Retinal pigment epithelial cell (primary cell): ENCODE data around the gene SEBOX.
"Not testable (repeated sequence)": the region's sequence is repeated elsewhere in the genome, so short reads cannot be mapped to it uniquely, and the experiment has no call there.

Experiments used
- DNase-seq: peaks from one replicate; pipeline ENCODE4 v3.0.0-alpha.2; 2010; ENCODE audit warnings: low read depth
- H3K4me3 ChIP-seq: 2 replicates; pipeline ENCODE4 v1.5.1; 2011; ENCODE audit warnings: mild to moderate bottlenecking, low read length, control low read depth, moderate library complexity
- TF ChIP-seq, protein P1 (sequence below): conservative IDR thresholded peaks from 2 replicates; pipeline ENCODE4 v1.5.1; 2011; ENCODE audit warnings: low read depth, low read length, control low read depth, inconsistent platforms

Gene SEBOX

DNA sequence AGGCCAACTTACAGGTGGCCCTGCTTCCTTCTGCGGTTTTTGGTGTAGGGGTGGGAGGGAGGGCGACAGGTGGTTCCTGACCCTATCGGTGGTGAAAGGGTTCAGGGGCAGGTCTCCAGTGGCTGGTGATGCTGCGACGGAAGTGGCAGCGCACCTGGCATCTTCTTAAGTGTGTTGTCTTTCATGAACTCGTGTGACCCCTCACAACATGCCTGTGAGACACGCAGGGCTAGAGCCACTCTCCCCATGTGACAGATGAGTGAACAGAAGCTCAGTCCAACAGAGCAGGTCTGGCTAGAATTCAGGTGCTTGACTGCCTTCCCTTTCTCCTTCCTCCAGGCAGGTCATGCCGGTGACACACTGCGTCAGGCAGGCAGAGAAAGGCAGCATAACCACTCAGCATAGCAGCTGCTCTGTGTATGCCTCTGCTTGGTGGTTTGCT is 21.5 kb downstream of the SEBOX start:
- no peak for DNase-seq
- no peak overlapping the region for H3K4me3 ChIP-seq
- TF ChIP-seq, protein P1, sequence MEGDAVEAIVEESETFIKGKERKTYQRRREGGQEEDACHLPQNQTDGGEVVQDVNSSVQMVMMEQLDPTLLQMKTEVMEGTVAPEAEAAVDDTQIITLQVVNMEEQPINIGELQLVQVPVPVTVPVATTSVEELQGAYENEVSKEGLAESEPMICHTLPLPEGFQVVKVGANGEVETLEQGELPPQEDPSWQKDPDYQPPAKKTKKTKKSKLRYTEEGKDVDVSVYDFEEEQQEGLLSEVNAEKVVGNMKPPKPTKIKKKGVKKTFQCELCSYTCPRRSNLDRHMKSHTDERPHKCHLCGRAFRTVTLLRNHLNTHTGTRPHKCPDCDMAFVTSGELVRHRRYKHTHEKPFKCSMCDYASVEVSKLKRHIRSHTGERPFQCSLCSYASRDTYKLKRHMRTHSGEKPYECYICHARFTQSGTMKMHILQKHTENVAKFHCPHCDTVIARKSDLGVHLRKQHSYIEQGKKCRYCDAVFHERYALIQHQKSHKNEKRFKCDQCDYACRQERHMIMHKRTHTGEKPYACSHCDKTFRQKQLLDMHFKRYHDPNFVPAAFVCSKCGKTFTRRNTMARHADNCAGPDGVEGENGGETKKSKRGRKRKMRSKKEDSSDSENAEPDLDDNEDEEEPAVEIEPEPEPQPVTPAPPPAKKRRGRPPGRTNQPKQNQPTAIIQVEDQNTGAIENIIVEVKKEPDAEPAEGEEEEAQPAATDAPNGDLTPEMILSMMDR = no peak

DNA sequence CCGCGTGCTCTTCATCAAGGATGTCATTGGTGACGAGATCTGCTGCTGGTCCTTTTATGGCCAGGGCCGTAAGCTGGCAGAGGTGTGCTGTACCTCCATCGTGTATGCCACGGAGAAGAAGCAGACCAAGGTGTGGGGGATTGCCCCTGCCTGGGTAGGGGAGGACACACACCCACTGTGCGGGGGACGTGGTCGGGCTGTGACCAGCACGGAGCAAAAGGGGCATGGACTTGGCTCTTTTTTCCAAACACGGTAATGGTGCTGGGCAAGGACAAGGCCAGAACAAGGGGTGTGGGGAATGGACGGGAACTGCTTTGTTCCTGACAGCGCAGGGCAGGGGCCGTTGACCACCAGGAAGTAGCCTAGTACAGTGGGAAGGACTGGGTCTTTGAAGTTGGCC is 22.7 kb downstream of the SEBOX start:
- TF ChIP-seq, protein P1 = no peak
- no peak for DNase-seq
- no peak overlapping the region for H3K4me3 ChIP-seq

DNA sequence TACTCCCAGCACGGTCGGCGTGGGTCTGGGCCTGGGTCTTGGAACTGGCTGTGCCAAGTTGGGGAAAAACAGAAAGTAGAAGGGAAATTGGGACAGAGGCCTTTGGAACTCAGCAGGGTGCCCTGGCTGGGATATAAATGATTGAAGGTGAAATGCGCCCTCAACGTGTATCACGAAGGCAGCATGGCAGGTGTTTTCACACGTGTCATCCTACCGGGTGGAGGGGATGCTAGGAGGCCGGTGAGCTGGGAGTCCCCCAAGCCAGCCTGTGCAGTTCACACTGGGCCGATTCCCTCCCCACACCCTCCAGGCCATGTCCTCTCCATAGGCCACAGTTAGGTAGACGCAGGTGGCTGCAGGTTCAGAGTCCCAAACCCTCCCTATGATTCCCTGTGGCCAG is 23.5 kb downstream of the SEBOX start:
- DNase-seq = no peak
- TF ChIP-seq, protein P1 = no peak
- H3K4me3 ChIP-seq = no peak overlapping the region

DNA sequence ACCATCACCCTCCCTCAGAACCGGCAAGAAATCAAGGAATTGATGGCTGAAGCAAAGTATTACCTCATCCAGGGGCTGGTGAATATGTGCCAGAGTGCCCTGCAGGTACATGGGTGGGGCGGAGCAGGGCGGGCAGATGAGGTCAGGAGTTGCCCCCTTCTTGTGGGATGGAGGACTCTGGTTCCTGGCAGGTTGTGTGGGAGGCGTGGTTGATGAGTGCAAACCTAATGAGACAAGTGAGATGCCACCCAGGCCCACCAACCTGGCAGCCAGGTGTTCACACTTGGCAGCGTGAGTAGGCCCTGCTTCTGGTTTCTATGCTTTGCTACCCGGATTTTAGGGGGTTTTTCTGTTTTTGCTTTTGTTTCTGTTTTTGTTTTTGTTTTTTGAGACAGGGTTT is 24.6 kb downstream of the SEBOX start:
- TF ChIP-seq, protein P1 = no peak
- no peak for DNase-seq
- no peak overlapping the region for H3K4me3 ChIP-seq

DNA sequence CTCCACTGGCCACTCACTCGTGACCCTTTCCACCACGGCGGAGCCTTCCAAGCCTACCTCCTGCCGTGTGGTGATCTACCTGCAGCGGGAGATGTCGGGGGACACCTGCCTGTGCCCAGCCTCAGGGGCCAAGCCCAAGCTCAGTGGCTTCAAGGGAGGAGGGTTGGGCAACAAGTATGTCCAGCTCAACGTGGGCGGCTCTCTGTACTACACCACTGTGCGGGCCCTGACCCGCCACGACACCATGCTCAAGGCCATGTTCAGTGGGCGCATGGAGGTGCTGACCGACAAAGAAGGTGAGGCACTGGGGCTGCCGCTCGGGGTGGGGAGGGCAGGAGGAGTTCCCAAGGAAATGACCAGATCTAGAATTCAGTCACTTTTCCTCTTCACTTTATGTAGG is 25.6 kb downstream of the SEBOX start:
- no peak overlapping the region for H3K4me3 ChIP-seq
- DNase-seq = no peak
- TF ChIP-seq, protein P1 = no peak

DNA sequence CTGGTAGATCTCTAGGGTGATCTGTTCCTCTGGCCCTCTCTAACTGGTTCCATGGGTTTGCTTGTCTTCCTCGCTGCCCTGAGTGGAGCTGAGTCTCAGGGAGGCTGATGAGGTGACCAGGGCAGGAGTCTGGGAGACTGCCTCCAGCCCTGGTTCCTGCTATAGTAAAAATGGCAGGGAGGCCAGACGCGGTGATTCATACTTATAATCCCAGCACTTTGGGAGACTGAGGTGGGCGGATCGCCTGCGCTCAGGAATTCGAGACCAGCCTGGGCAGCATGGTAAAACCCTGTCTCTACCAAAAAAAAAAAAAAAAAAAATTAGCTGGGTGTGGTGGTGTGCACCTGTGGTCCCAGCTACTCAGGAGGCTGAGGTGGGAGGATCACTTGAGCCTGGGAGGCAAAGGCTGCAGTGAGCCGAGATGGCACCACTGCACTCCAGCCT is 26.2 kb downstream of the SEBOX start:
- H3K4me3 ChIP-seq = not testable (repeated sequence)

DNA sequence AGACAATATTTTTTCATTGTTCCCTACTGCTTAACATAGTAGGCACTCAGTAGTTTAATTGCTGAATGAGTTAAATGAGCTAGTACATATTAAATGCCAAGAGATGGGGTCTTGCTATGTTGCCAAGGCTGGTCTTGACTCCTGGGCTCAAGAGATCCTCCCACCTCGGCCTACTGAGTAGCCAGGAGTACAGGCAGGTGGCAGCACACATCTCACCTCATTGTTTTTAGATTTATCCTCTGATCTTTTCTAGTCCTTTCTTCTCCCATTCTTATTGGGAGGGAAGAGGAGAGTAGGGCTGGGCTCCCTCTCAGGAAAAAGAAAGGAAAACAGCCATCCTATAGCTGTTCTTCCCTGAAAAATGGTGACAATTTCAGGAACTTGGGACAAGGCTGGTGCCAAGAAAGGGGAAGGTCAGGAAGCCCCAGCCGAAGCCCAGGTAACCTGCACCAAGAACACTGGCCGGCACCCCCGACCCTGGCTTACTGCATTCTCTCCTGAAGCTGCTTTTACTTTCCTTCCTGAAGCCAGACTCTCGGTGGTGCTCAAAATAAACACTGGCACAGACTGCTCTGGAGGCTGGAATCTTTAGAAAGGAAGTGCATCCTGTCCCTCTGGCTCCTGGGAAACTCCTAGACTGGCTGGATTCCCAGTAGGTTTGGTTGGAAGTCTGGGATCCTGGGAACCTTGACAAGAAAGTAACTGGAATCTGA is 26.8 kb downstream of the SEBOX start:
- no peak overlapping the region for H3K4me3 ChIP-seq
- no peak for DNase-seq
- TF ChIP-seq, protein P1 = no peak

More for the DNA sequence above, 26.2 kb downstream of the SEBOX start:
- not testable (repeated sequence) for DNase-seq
